K562 (cell line): ENCODE data around the gene DNAJC12. TPM values are rescaled to one million over a fixed set of nuclear protein-coding genes. Genes with fewer than 3 reads are reported as not detected.

Source experiments
- DMBX1 ChIP-seq: fragments of 250-450 bp; sonication (Bioruptor Pico); IDR thresholded peaks from 2 replicates; pipeline ENCODE4 v1.8.0; 2022; ENCODE audit warnings: inconsistent platforms, mild to moderate bottlenecking, moderate library complexity, borderline replicate concordance
- E2F5 ChIP-seq: sonication (generic); formaldehyde crosslinking; IDR thresholded peaks from 2 replicates; pipeline ENCODE4 v1.8.0; 2022; ENCODE audit warnings: mild to moderate bottlenecking, missing genetic modification reagents
- EWSR1 ChIP-seq: fragments of 450-650 bp; IDR thresholded peaks from 2 replicates; pipeline ENCODE4 v1.6.1; 2018; ENCODE audit warnings: borderline replicate concordance, mild to moderate bottlenecking, low read depth, moderate library complexity; ENCODE audit not compliant: partially characterized antibody
- GABPB2 ChIP-seq: fragments of 250-450 bp; sonication (Bioruptor Pico); conservative IDR thresholded peaks from 2 replicates; pipeline ENCODE4 v1.5.1; 2021; ENCODE audit warnings: mild to moderate bottlenecking
- MAFF ChIP-seq: IDR thresholded peaks from 2 replicates; pipeline ENCODE4 v1.6.1; 2012; ENCODE audit warnings: low read length, improper control_type of control experiment
- MGA ChIP-seq: fragments of 450-650 bp; IDR thresholded peaks from 2 replicates; pipeline ENCODE4 v1.6.1; 2016; ENCODE audit warnings: mild to moderate bottlenecking, moderate library complexity
- polyA plus RNA-seq, 8 experiments: library from polyadenylated mRNA; depleted of rRNA in 4 of 8; stranded (reverse) in 5 of 8; unstranded in 3 of 8; fragments of >200 nt; fragmentation: Nextera tagmentation in 2 of 8; fragmentation: Illumina TruSeq in 1 of 8; extraction: Ambion mirVana in 2 of 8; extraction: Trizol in 1 of 8; gene quantifications; 2 replicates each; pipeline versions ENCODE4 v1.2.1 to v1.2.3, GENCODE V29; 2011 to 2014; ENCODE audit warnings: inconsistent platforms in 1 of 8, missing spikeins in 1 of 8
- total RNA-seq, 7 experiments: library from RNA; depleted of rRNA in 6 of 7; stranded (reverse); fragments of >200 nt in 6 of 7; fragmentation: Illumina TruSeq in 2 of 7; extraction: Trizol in 2 of 7; gene quantifications; 2 replicates each; pipeline versions ENCODE4 v1.2.1 to v1.2.3, GENCODE V29; 2011 to 2021; ENCODE audit warnings: low replicate concordance in 1 of 7
- TF ChIP-seq, protein P1 (sequence below), 2 experiments: fragments of 450-650 bp; IDR thresholded peaks; 2 replicates each; pipeline ENCODE4 v1.6.1; 2018; ENCODE audit warnings: mild to moderate bottlenecking in 2 of 2, low read depth in 1 of 2; ENCODE audit not compliant: partially characterized antibody in 2 of 2
- TF ChIP-seq, protein P2 (sequence below), 2 experiments: fragments of 450-650 bp; conservative IDR thresholded peaks; 2 replicates each; pipeline ENCODE4 v1.6.1; 2017; ENCODE audit warnings: mild to moderate bottlenecking in 2 of 2, moderate library complexity in 2 of 2

Gene DNAJC12
- total and polyA plus RNA-seq, 9 of the 15 experiments (the other 6 are each of a cell fraction or from before 2014, with no cell fraction given) = 7.4 to 95.9 (median 68.5) TPM

GRCh38 chr10:67884313-67884841 is 46.4 kb upstream of the DNAJC12 start, which contains the start of gene SIRT1 (continued):
- peak; percentile 72; the same call in 1 of the 2 replicates for TF ChIP-seq E2F5 (CRISPR knock-in tag)
- TF ChIP-seq MGA = peak; percentile 93
- TF ChIP-seq MAFF = no peak
- TF ChIP-seq DMBX1 (CRISPR knock-in tag) = 0 out of 2 replicates have a peak, but pooled peaks have one; percentile 52
- no peak for TF ChIP-seq EWSR1
- TF ChIP-seq, protein P1, sequence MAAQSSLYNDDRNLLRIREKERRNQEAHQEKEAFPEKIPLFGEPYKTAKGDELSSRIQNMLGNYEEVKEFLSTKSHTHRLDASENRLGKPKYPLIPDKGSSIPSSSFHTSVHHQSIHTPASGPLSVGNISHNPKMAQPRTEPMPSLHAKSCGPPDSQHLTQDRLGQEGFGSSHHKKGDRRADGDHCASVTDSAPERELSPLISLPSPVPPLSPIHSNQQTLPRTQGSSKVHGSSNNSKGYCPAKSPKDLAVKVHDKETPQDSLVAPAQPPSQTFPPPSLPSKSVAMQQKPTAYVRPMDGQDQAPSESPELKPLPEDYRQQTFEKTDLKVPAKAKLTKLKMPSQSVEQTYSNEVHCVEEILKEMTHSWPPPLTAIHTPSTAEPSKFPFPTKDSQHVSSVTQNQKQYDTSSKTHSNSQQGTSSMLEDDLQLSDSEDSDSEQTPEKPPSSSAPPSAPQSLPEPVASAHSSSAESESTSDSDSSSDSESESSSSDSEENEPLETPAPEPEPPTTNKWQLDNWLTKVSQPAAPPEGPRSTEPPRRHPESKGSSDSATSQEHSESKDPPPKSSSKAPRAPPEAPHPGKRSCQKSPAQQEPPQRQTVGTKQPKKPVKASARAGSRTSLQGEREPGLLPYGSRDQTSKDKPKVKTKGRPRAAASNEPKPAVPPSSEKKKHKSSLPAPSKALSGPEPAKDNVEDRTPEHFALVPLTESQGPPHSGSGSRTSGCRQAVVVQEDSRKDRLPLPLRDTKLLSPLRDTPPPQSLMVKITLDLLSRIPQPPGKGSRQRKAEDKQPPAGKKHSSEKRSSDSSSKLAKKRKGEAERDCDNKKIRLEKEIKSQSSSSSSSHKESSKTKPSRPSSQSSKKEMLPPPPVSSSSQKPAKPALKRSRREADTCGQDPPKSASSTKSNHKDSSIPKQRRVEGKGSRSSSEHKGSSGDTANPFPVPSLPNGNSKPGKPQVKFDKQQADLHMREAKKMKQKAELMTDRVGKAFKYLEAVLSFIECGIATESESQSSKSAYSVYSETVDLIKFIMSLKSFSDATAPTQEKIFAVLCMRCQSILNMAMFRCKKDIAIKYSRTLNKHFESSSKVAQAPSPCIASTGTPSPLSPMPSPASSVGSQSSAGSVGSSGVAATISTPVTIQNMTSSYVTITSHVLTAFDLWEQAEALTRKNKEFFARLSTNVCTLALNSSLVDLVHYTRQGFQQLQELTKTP (IDR thresholded peaks at IDR 0.05; ENCODE audit: low read depth in 1 of 2, partially characterized antibody in 2 of 2) = peak in 1 of 2 experiments; percentile 51
- TF ChIP-seq, protein P2, sequence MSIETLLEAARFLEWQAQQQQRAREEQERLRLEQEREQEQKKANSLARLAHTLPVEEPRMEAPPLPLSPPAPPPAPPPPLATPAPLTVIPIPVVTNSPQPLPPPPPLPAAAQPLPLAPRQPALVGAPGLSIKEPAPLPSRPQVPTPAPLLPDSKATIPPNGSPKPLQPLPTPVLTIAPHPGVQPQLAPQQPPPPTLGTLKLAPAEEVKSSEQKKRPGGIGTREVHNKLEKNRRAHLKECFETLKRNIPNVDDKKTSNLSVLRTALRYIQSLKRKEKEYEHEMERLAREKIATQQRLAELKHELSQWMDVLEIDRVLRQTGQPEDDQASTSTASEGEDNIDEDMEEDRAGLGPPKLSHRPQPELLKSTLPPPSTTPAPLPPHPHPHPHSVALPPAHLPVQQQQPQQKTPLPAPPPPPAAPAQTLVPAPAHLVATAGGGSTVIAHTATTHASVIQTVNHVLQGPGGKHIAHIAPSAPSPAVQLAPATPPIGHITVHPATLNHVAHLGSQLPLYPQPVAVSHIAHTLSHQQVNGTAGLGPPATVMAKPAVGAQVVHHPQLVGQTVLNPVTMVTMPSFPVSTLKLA (conservative IDR thresholded peaks at IDR 0.05) = peak; percentile 100
- TF ChIP-seq GABPB2 (CRISPR knock-in tag) = no peak
